CD8-positive, alpha-beta memory T cell (primary cell): ENCODE data around the gene PUM2. TPM values are rescaled to one million over a fixed set of nuclear protein-coding genes. Genes with fewer than 3 reads are reported as not detected.

Experiments used
- CTCF ChIA-PET: fragments of 350-600 bp; sonication (Branson Sonifier 250); formaldehyde crosslinking; loops from one replicate; lab custom pipeline; 2021; ENCODE audit warnings: antibody characterized with exemption; lab: Charles Lee
- POLR2A ChIA-PET: fragments of 350-600 bp; sonication (Branson Sonifier 250); formaldehyde crosslinking; loops from one replicate; lab custom pipeline; 2021; ENCODE audit warnings: antibody characterized with exemption; lab: Charles Lee
- DNase-seq, 5 donors: peaks; one replicate each; pipeline versions ENCODE4 v3.0.0 to v3.0.0-alpha.2; 2020 to 2022; ENCODE audit warnings: mixed read lengths in 1 of 5
- H3K27ac ChIP-seq: one replicate; pipeline ENCODE4 v1.7.0; 2013; ENCODE audit warnings: low read depth, mild to moderate bottlenecking, low read length, moderate library complexity
- H3K27me3 ChIP-seq: 2 replicates; pipeline ENCODE4 v1.7.0; 2013; ENCODE audit warnings: low read length, mild to moderate bottlenecking; ENCODE audit not compliant: insufficient read depth, poor library complexity, severe bottlenecking
- H3K36me3 ChIP-seq: 2 replicates; pipeline ENCODE4 v1.7.0; 2013; ENCODE audit warnings: mild to moderate bottlenecking, low read length, moderate library complexity; ENCODE audit not compliant: insufficient read depth
- H3K4me1 ChIP-seq: 2 replicates; pipeline ENCODE4 v1.7.0; 2013; ENCODE audit warnings: mild to moderate bottlenecking, low read length, moderate library complexity; ENCODE audit not compliant: insufficient read depth
- H3K4me3 ChIP-seq: 2 replicates; pipeline ENCODE4 v1.7.0; 2013; ENCODE audit warnings: mild to moderate bottlenecking, low read length
- H3K9me3 ChIP-seq: 2 replicates; pipeline ENCODE4 v1.7.0; 2013; ENCODE audit warnings: mild to moderate bottlenecking, low read length
- H3K27ac Mint-ChIP-seq, 8 donors: one replicate each; pipeline ENCODE4 v1.8.0; 2020 to 2021; ENCODE audit warnings: mixed read lengths in 8 of 8, mild to moderate bottlenecking in 6 of 8, inconsistent platforms in 3 of 8, moderate library complexity in 3 of 8
- H3K27me3 Mint-ChIP-seq, 2 donors: one replicate each; pipeline ENCODE4 v1.8.0; 2020 to 2021; ENCODE audit warnings: mixed read lengths in 2 of 2, mild to moderate bottlenecking in 1 of 2, moderate library complexity in 1 of 2
- H3K36me3 Mint-ChIP-seq, 3 donors: one replicate each; pipeline ENCODE4 v1.8.0; 2020 to 2021; ENCODE audit warnings: mixed read lengths in 3 of 3, inconsistent platforms in 1 of 3, mild to moderate bottlenecking in 1 of 3
- H3K4me1 Mint-ChIP-seq, 3 donors: one replicate each; pipeline ENCODE4 v1.8.0; 2020 to 2021; ENCODE audit warnings: mixed read lengths in 3 of 3, inconsistent platforms in 1 of 3, mild to moderate bottlenecking in 1 of 3
- H3K4me3 Mint-ChIP-seq, 7 donors: one replicate each; pipeline ENCODE4 v1.8.0; 2020 to 2021; ENCODE audit warnings: mixed read lengths in 7 of 7, mild to moderate bottlenecking in 6 of 7, moderate library complexity in 4 of 7, inconsistent platforms in 2 of 7
- H3K9me3 Mint-ChIP-seq, 5 donors: one replicate each; pipeline ENCODE4 v1.8.0; 2020 to 2022; ENCODE audit warnings: mixed read lengths in 5 of 5, mild to moderate bottlenecking in 3 of 5, moderate library complexity in 2 of 5, inconsistent platforms in 1 of 5
- polyA plus RNA-seq: library from polyadenylated mRNA; unstranded; fragments of 300-500 nt; fragmentation: Illumina TruSeq; gene quantifications from one replicate; pipeline ENCODE4 v1.2.3, GENCODE V29; 2021
- total RNA-seq, 2 experiments: library from RNA; stranded (reverse); gene quantifications; one replicate each; pipeline ENCODE4 v1.2.3, GENCODE V29; 2021

Gene PUM2
- total and polyA plus RNA-seq, 3 experiments from 2014 or later, result 17.0 to 121 (median 120) TPM

DNA sequence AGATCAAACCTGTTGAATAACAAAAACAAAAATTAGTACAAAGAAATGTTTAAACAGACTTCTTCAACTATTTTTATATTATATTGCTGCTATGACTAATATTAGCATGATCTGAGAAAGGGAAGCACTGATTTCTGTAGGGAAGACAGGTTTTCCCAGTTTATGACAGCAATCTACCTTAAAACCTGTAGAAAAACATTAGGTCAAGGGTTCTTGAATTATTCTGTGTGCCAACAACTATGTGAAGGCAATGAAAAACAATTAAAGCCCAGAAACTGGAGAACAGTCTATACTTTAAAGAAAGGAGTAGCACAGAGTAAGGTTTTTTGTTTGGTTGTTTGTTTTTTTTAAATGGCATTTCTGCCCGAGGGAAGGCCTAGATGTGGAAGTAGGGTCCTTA is 23.3 kb downstream of the PUM2 start:
- H3K4me3 ChIP-seq, result no peak overlapping the region
- H3K9me3 ChIP-seq, result no peaks in the 10 kb centered on the region
- DNase-seq, result no peak
- no peaks in the 10 kb centered on the region for H3K36me3 ChIP-seq
- Mint-ChIP-seq H3K27ac (peak overlapping the region; percentile 13 to 76 (median 37)), H3K4me1 (peaks cover 69 to 92% (median 85%) of the 10 kb centered on the region in 3 donors), H3K27me3 (no peaks in the 10 kb centered on the region), H3K9me3 (peaks cover 0 to 12% (median 5%) of the 10 kb centered on the region in 5 donors), H3K36me3 (peaks cover 9 to 79% (median 11%) of the 10 kb centered on the region in 3 donors), H3K4me3 (no peak overlapping the region)
- ChIA-PET CTCF (interaction anchor here (1.5 to 3.7 kb wide), 5 partner anchors 8 to 37 kb away, joined by 3 to 17 read pairs (median 11); no protein-coding TSS in a partner anchor), POLR2A (no interaction called here)
- peaks cover 28% of the 10 kb centered on the region for H3K4me1 ChIP-seq
- no peaks in the 10 kb centered on the region for H3K27me3 ChIP-seq
- no peak overlapping the region for H3K27ac ChIP-seq

DNA sequence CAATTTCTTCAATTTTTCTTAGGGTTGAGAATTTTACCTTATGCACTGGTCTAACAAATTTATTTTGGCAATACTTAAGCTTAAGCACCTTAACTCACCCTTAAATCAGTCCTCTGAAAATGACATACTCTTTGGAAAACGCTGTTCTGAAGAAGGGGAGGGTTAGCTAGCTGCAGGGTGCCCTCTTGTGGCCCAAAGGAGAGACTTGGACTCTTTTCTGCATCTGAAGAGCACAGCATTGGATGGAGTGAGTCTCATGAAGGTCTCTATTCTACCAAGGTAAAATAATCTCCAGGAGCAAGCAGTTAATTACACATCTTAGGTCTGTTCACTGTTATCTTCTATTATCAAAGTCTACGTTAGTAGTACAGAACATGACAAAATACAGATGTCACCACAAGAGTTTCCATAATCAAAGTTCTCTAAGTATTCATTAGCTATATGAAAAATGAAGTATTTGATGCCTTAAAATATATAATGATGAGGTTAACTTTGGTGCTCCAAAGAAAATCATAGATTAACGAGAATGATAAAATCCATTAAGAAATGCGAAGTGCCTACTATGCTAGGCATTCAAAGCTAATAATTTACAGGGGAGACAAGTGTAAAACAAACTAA is 24.4 kb downstream of the PUM2 start:
- POLR2A ChIA-PET, result no interaction called here
- H3K27me3 ChIP-seq, result no peaks in the 10 kb centered on the region
- no peaks in the 10 kb centered on the region for H3K9me3 ChIP-seq
- CTCF ChIA-PET, result interaction anchor here (0.7 to 3.7 kb wide), 16 partner anchors 9 to 325 kb away, joined by 3 to 17 read pairs (median 4); partner anchors contain the start of gene HS1BP3
- H3K27me3 Mint-ChIP-seq, result no peaks in the 10 kb centered on the region
- DNase-seq, result peak; percentile 13 to 57 (median 27)
- H3K36me3 ChIP-seq, result no peaks in the 10 kb centered on the region
- H3K4me1 ChIP-seq, result peaks cover 28% of the 10 kb centered on the region
- peaks cover 8 to 79% (median 13%) of the 10 kb centered on the region in 3 donors for H3K36me3 Mint-ChIP-seq
- H3K4me3 ChIP-seq, result no peak overlapping the region
- H3K27ac Mint-ChIP-seq, result peak overlapping the region in 7 of 8 donors; percentile 12 to 83 (median 61)
- peaks cover 0 to 9% (median 5%) of the 10 kb centered on the region in 5 donors for H3K9me3 Mint-ChIP-seq
- H3K27ac ChIP-seq, result no peak overlapping the region
- peak overlapping the region in 1 of 7 donors; percentile 16 for H3K4me3 Mint-ChIP-seq
- H3K4me1 Mint-ChIP-seq, result peaks cover 65 to 91% (median 84%) of the 10 kb centered on the region in 3 donors

DNA sequence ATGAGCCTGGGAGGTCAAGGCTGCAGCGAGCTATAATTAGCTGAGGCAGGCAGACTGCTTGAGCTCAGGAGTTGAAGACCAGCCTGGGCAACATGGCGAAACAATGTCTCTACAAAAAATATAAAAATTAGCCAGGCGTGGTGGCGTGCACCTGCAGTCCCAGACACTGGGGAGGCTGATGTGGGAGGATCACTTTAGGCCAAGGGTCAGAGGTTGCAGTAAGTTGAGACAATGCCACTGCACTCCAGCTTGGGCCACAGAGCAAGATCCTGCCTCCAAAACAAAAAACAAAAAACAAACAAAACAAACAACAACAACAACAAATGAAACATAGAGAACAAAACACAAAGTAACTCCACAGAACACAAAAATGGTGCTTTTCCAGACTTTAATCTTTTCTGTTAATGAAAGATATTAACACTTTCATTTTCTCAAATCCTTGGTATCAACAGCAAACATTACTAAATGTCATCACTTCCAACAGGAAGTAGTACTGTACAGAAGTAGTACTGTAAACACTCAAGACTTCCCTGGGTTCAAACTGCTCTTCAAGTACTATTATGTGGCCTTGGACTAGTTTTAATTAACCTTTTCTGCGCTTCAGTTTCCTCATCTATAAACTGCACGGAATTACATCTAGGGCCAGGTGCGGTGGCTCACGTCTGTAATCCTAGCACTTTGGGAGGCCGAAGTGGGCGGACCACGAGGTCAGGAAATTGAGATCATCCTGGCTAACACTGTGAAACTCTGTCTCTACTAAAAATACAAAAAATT is 27.9 kb downstream of the PUM2 start:
- H3K36me3 Mint-ChIP-seq, result peaks cover 3 to 83% (median 22%) of the 10 kb centered on the region in 3 donors
- no peaks in the 10 kb centered on the region for H3K27me3 Mint-ChIP-seq
- H3K27ac Mint-ChIP-seq, result peak overlapping the region in 6 of 8 donors; percentile 9 to 56 (median 32)
- ChIA-PET CTCF (interaction anchor here (0.8 kb wide), 1 partner anchor 9 kb away, joined by 3 read pairs; no protein-coding TSS in a partner anchor), POLR2A (no interaction called here)
- no peaks in the 10 kb centered on the region for H3K9me3 Mint-ChIP-seq
- Histone ChIP-seq H3K27ac (no peak overlapping the region), H3K4me3 (no peak overlapping the region), H3K36me3 (peaks cover 11% of the 10 kb centered on the region), H3K27me3 (no peaks in the 10 kb centered on the region), H3K9me3 (no peaks in the 10 kb centered on the region), H3K4me1 (peaks cover 17% of the 10 kb centered on the region)
- no peak overlapping the region for H3K4me3 Mint-ChIP-seq
- DNase-seq, result no peak
- peaks cover 58 to 86% (median 80%) of the 10 kb centered on the region in 3 donors for H3K4me1 Mint-ChIP-seq

DNA sequence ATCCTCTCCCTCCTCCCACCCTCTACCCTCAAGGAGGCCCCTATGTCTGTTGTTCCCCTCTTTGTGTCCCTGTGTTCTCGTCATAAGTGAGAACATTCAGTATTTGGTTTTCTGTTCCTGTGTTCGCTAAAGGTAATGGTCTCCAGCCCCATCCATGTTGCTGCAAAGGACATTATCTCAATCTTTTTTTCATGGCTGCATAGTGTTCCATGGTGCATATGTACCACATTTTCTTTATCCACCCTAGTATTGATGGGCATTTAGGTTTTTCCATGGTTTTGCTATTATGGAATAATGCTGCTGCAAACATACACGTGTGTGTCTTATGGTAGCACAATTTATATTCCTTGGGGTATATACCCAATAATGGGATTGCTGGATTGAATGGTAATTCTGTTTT is 33.0 kb downstream of the PUM2 start:
- no peak overlapping the region for H3K4me3 ChIP-seq
- no peak overlapping the region for H3K27ac ChIP-seq
- peaks cover 21% of the 10 kb centered on the region for H3K36me3 ChIP-seq
- H3K9me3 ChIP-seq, result no peaks in the 10 kb centered on the region
- Mint-ChIP-seq H3K27ac (peak overlapping the region in 4 of 8 donors; percentile 9 to 77 (median 70)), H3K9me3 (no peaks in the 10 kb centered on the region), H3K4me1 (peaks cover 47 to 77% (median 72%) of the 10 kb centered on the region in 3 donors), H3K4me3 (peak overlapping the region in 2 of 7 donors; percentile 5 to 14), H3K27me3 (peaks cover 0 to 1% of the 10 kb centered on the region in 2 donors), H3K36me3 (peaks cover 9 to 79% (median 26%) of the 10 kb centered on the region in 3 donors)
- POLR2A ChIA-PET, result no interaction called here
- DNase-seq, result no peak
- no peaks in the 10 kb centered on the region for H3K27me3 ChIP-seq
- peaks cover 7% of the 10 kb centered on the region for H3K4me1 ChIP-seq
- CTCF ChIA-PET, result interaction anchor here (1.4 kb wide), 1 partner anchor 8 kb away, joined by 3 read pairs; no protein-coding TSS in a partner anchor

- no peaks in the 10 kb centered on the region for H3K9me3 Mint-ChIP-seq
- H3K27me3 Mint-ChIP-seq, result peaks cover 0 to 1% of the 10 kb centered on the region in 2 donors
- peaks cover 6% of the 10 kb centered on the region for H3K4me1 ChIP-seq
- H3K27ac ChIP-seq, result no peak overlapping the region
- H3K4me1 Mint-ChIP-seq, result peaks cover 48 to 78% (median 73%) of the 10 kb centered on the region in 3 donors
- no peak overlapping the region for H3K4me3 ChIP-seq
- ChIA-PET CTCF (interaction anchor here (1.4 kb wide), 1 partner anchor 9 kb away, joined by 3 read pairs; no protein-coding TSS in a partner anchor), POLR2A (no interaction called here)
- DNase-seq, result no peak
- H3K27ac Mint-ChIP-seq, result peak overlapping the region in 7 of 8 donors; percentile 8 to 87 (median 38)
- H3K9me3 ChIP-seq, result no peaks in the 10 kb centered on the region
- H3K27me3 ChIP-seq, result no peaks in the 10 kb centered on the region
- H3K36me3 Mint-ChIP-seq, result peaks cover 9 to 80% (median 29%) of the 10 kb centered on the region in 3 donors
- H3K36me3 ChIP-seq, result peaks cover 21% of the 10 kb centered on the region
- H3K4me3 Mint-ChIP-seq, result no peak overlapping the region
Measured at GRCh38 chr2:20317197-20317596, 33.4 kb downstream of the PUM2 start.

GRCh38 chr2:20314562-20315501 is 35.8 kb downstream of the PUM2 start:
- Mint-ChIP-seq H3K9me3 (no peaks in the 10 kb centered on the region), H3K4me3 (no peak overlapping the region), H3K4me1 (peaks cover 38 to 61% (median 52%) of the 10 kb centered on the region in 3 donors), H3K27me3 (peaks cover 0 to 1% of the 10 kb centered on the region in 2 donors), H3K27ac (peak overlapping the region in 3 of 8 donors; percentile 9 to 32 (median 17)), H3K36me3 (peaks cover 9 to 75% (median 22%) of the 10 kb centered on the region in 3 donors)
- Histone ChIP-seq H3K9me3 (no peaks in the 10 kb centered on the region), H3K4me3 (no peak overlapping the region), H3K36me3 (peaks cover 26% of the 10 kb centered on the region), H3K27me3 (no peaks in the 10 kb centered on the region), H3K27ac (no peak overlapping the region), H3K4me1 (peaks cover 6% of the 10 kb centered on the region)
- CTCF ChIA-PET, result interaction anchor here (1.1 to 2.1 kb wide), 2 partner anchors 10 to 11 kb away, joined by 3 to 5 read pairs; no protein-coding TSS in a partner anchor
- no peak for DNase-seq
- POLR2A ChIA-PET, result no interaction called here

GRCh38 chr2:20313659-20314058 is 37.0 kb downstream of the PUM2 start:
- no peak for DNase-seq
- ChIA-PET CTCF (interaction anchor here (2.1 kb wide), 1 partner anchor 9 kb away, joined by 5 read pairs; no protein-coding TSS in a partner anchor), POLR2A (interaction anchor here (0.6 kb wide), 1 partner anchor 43 kb away, joined by 3 read pairs; no protein-coding TSS in a partner anchor)
- no peaks in the 10 kb centered on the region for H3K9me3 ChIP-seq
- H3K4me1 ChIP-seq, result peaks cover 6% of the 10 kb centered on the region
- H3K27me3 ChIP-seq, result no peaks in the 10 kb centered on the region
- Mint-ChIP-seq H3K4me1 (peaks cover 33 to 59% (median 47%) of the 10 kb centered on the region in 3 donors), H3K9me3 (no peaks in the 10 kb centered on the region), H3K27me3 (peaks cover 0 to 1% of the 10 kb centered on the region in 2 donors), H3K4me3 (no peak overlapping the region), H3K27ac (peak overlapping the region in 3 of 8 donors; percentile 52 to 74 (median 54)), H3K36me3 (peaks cover 11 to 77% (median 16%) of the 10 kb centered on the region in 3 donors)
- H3K27ac ChIP-seq, result no peak overlapping the region
- peaks cover 23% of the 10 kb centered on the region for H3K36me3 ChIP-seq
- H3K4me3 ChIP-seq, result no peak overlapping the region
